Transverse colon (tissue), 4 donors: Measurements from ENCODE around the gene GPR83. TPM values are rescaled to one million over a fixed set of nuclear protein-coding genes. Genes with fewer than 3 reads are reported as not detected.
"Not testable (repeated sequence)": the region's sequence is repeated elsewhere in the genome, so short reads cannot be mapped to it uniquely, and the experiment has no call there.

Source experiments
- DNase-seq: peaks from one replicate; pipeline ENCODE4 v3.0.0-alpha.2; 2019
- H3K27ac ChIP-seq, 4 donors: fragments of 200-600 bp; sonication (generic); 2 replicates each; pipeline ENCODE4 v1.5.1; 2016 to 2018; ENCODE audit warnings: inconsistent platforms in 4 of 4
- H3K27me3 ChIP-seq: fragments of 200-600 bp; sonication (generic); 2 replicates; pipeline ENCODE4 v1.5.1; 2017; ENCODE audit warnings: inconsistent platforms
- H3K36me3 ChIP-seq, 4 donors: fragments of 200-600 bp; sonication (generic); 2 replicates each; pipeline ENCODE4 v1.5.1; 2017 to 2019; ENCODE audit warnings: inconsistent platforms in 4 of 4
- H3K4me1 ChIP-seq, 4 donors: fragments of 200-600 bp; sonication (generic); 2 replicates each; pipeline ENCODE4 v1.5.1; 2017 to 2020; ENCODE audit warnings: inconsistent platforms in 4 of 4
- H3K4me3 ChIP-seq, 4 donors: fragments of 200-600 bp; sonication (generic); 1 replicate in 1 of 4; 2 replicates in 3 of 4; pipeline versions ENCODE4 v1.5.1 to v1.6.1; 2017 to 2019; ENCODE audit warnings: inconsistent platforms in 4 of 4
- H3K9me3 ChIP-seq, 2 donors: fragments of 200-600 bp; sonication (generic); 2 replicates each; pipeline ENCODE4 v1.5.1; 2017 to 2019; ENCODE audit warnings: inconsistent platforms in 2 of 2
- EP300 ChIP-seq: sonication (generic); formaldehyde crosslinking; IDR thresholded peaks from one replicate; pipeline ENCODE4 v1.6.1; 2017; ENCODE audit warnings: antibody characterized with exemption, low read depth
- POLR2A ChIP-seq: fragments of 450-650 bp; IDR thresholded peaks from one replicate; pipeline ENCODE4 v1.6.1; 2016; ENCODE audit warnings: antibody characterized with exemption, mild to moderate bottlenecking, moderate library complexity
- POLR2AphosphoS5 ChIP-seq, 3 donors: sonication (generic); formaldehyde crosslinking; IDR thresholded peaks; one replicate each; pipeline ENCODE4 v1.6.1; 2016; ENCODE audit warnings: antibody characterized with exemption in 3 of 3
- WGBS, 2 donors: methylation state at CpG; one replicate each; pipeline ENCODE4 v1.1.5; 2018; ENCODE audit warnings: low coverage in 1 of 2; 5-methylcytosine and 5-hydroxymethylcytosine counted together
- in situ Hi-C, 4 donors: fragments of 200-750 bp; cut with MboI; loops; one replicate each; pipeline versions ENCODE4 v1.15.0 to v1.15.1; 2017; ENCODE audit warnings: low sequenced_read_pairs in 3 of 4, low pct_ligation_motif_present in 1 of 4, low pct_unique_long_range_greater_than_20kb in 1 of 4
- intact Hi-C: fragments of 100-400 bp; cut with DNase I; formaldehyde crosslinking; loops from one replicate; pipeline ENCODE4 v1.15.1; 2023; ENCODE audit warnings: low total_unique reads
- total RNA-seq, 4 donors: library from RNA; depleted of rRNA; stranded (reverse); fragments of >200 nt; gene quantifications; one replicate each; pipeline ENCODE4 v1.1.0, GENCODE V29; 2016
- TF ChIP-seq, protein P1 (sequence below), 5 experiments: fragments of 200-600 bp in 3 of 5; fragments of 450-650 bp in 2 of 5; sonication (generic) in 3 of 5; IDR thresholded peaks; 1 replicate in 2 of 5; 2 replicates in 3 of 5; pipeline ENCODE4 v1.5.1; 2016 to 2017; ENCODE audit warnings: antibody characterized with exemption in 5 of 5, inconsistent platforms in 3 of 5, mild to moderate bottlenecking in 2 of 5, moderate library complexity in 1 of 5

Gene GPR83
- total RNA-seq, 4 donors from 2014 or later, result 3.8 TPM; not detected in 3

DNA sequence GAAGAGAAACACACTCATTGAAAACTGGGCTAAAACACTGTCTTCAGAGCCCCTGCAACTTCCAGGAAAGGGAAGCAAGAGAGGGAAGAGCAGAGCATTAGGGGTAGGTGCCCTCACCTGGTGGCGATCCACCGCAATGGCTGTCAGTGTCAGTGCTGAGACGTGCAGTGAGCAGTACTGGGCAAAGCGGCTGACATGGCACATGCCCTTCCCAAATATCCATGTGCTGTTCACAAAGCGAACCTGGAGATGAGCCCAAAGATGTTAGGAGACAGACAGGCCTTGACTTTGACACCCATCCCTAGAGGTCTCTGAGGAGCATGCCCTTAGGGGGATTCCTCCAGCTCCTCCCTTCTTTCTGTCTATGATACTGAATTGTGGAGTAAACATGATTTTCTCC lies 4.9 kb downstream of the GPR83 start:
- no peaks in the 10 kb centered on the region for H3K9me3 ChIP-seq
- no peak overlapping the region for H3K4me3 ChIP-seq
- intact Hi-C loops, result no loop called here
- in situ Hi-C loops, result no loop called here
- peaks cover 28% of the 10 kb centered on the region for H3K27me3 ChIP-seq
- no peak overlapping the region for H3K27ac ChIP-seq
- WGBS, 2 donors, result 84% methylated on average over 5 of the region's 5 CpGs; no CpG with 5 or more reads in 1 of the 2 donors
- no peak for DNase-seq
- no peaks in the 10 kb centered on the region for H3K36me3 ChIP-seq
- peaks cover 0 to 3% (median 0%) of the 10 kb centered on the region in 4 donors for H3K4me1 ChIP-seq
- TF ChIP-seq POLR2AphosphoS5 (IDR thresholded peaks at IDR 0.05), result no peak
- no peak for TF ChIP-seq EP300
- TF ChIP-seq, protein P1, sequence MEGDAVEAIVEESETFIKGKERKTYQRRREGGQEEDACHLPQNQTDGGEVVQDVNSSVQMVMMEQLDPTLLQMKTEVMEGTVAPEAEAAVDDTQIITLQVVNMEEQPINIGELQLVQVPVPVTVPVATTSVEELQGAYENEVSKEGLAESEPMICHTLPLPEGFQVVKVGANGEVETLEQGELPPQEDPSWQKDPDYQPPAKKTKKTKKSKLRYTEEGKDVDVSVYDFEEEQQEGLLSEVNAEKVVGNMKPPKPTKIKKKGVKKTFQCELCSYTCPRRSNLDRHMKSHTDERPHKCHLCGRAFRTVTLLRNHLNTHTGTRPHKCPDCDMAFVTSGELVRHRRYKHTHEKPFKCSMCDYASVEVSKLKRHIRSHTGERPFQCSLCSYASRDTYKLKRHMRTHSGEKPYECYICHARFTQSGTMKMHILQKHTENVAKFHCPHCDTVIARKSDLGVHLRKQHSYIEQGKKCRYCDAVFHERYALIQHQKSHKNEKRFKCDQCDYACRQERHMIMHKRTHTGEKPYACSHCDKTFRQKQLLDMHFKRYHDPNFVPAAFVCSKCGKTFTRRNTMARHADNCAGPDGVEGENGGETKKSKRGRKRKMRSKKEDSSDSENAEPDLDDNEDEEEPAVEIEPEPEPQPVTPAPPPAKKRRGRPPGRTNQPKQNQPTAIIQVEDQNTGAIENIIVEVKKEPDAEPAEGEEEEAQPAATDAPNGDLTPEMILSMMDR (IDR thresholded peaks at IDR 0.05), result no peak
- TF ChIP-seq POLR2A, result no peak

DNA sequence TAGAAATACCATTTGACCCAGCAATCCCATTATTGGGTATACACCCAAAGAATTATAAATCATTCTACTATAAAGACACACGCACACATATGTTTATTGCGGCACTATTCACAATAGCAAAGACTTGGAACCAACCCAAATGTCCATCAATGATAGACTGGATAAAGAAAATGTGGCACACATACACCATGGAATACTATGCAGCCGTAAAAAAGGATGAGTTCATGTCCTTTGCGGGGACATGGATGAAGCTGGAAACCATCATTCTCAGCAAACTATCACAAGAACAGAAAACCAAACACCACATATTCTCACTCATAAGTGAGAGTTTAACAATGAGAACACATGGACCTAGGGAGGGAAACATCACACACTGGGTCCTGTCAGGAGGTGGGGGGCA lies 9.3 kb downstream of the GPR83 start:
- H3K4me3 ChIP-seq, intact Hi-C loops, H3K4me1 ChIP-seq, in situ Hi-C loops, DNase-seq, H3K27me3 ChIP-seq, H3K9me3 ChIP-seq, H3K27ac ChIP-seq, H3K36me3 ChIP-seq: not testable (repeated sequence)
- WGBS, 2 donors, result 87 to 96% methylated on average over 3 to 4 of the region's 4 CpGs

DNA sequence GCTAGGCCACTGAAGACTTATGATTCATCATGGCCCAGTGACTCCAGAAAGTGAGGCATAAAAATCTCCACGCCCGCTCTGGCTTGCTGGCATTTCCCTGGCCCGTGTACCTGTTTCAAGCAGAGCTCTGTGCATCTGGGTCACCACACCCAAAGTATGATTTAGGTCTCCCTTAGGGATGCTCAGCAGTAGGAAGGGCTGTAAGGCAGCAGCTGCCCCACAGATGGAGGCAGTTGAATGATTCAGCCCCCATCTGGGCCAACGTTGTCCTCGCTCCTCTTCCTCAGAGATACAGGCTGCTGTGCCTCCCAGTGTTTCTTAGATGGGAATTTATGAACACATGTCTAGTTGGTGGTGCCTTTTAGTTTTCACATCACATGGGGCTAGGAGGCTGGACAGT lies 21.6 kb downstream of the GPR83 start:
- H3K36me3 ChIP-seq, result no peaks in the 10 kb centered on the region
- H3K4me3 ChIP-seq, result no peak overlapping the region
- no peak for DNase-seq
- H3K4me1 ChIP-seq, result no peaks in the 10 kb centered on the region
- H3K27ac ChIP-seq, result no peak overlapping the region
- H3K27me3 ChIP-seq, result no peaks in the 10 kb centered on the region
- no peak for TF ChIP-seq POLR2AphosphoS5 (IDR thresholded peaks at IDR 0.05)
- WGBS, 2 donors, result 81 to 100% methylated on average over 3 to 5 of the region's 5 CpGs
- in situ Hi-C loops, result no loop called here
- intact Hi-C loops, result no loop called here
- H3K9me3 ChIP-seq, result no peaks in the 10 kb centered on the region

DNA sequence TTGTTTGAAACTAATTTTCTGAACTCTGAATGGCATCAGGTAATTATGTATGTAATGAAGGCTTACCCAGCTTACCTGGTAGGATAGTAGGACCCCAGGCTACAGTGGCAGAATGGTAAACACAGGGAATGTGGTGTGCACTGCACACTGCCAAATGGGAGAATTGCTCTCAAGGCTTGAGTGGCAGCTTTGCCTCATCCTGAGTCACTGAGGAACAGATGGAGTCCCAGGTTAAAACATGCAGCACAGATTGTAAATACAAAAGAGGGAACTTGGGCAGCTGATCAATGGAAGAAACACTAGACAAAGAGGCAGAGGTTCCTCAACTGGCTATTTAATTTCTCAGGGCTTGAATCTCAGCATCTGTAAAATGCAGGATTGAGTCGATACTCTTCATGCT lies 24.4 kb downstream of the GPR83 start:
- WGBS, 2 donors, result 71% methylated on average over 1 of the region's 1 CpG; no CpG with 5 or more reads in 1 of the 2 donors
- intact Hi-C loops, result no loop called here
- H3K27ac ChIP-seq, result no peak overlapping the region
- TF ChIP-seq POLR2AphosphoS5 (IDR thresholded peaks at IDR 0.05), result no peak
- no peak for TF ChIP-seq POLR2A
- TF ChIP-seq, protein P1 (IDR thresholded peaks at IDR 0.05), result no peak
- TF ChIP-seq EP300, result no peak
- no peak overlapping the region for H3K4me3 ChIP-seq
- H3K36me3 ChIP-seq, result no peaks in the 10 kb centered on the region
- H3K4me1 ChIP-seq, result no peaks in the 10 kb centered on the region
- no peaks in the 10 kb centered on the region for H3K9me3 ChIP-seq
- in situ Hi-C loops, result no loop called here
- DNase-seq, result no peak
- H3K27me3 ChIP-seq, result no peaks in the 10 kb centered on the region

DNA sequence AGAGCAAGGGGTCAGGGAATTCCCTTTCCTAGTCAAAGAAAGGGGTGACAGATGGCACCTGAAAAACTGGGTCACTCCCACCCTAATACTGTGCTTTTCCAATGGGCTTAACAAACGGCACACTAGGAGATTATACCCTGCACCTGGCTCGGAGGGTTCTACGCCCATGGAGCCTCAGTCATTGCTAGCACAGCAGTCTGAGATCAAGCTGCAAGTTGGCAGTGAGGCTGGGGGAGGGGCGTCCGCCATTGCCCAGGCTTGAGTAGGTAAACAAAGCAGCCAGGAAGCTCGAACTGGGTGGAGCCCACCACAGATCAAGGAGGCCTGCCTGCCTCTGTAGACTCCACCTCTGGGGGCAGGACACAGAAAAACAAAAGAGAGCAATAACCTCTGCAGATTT lies 30.6 kb downstream of the GPR83 start:
- DNase-seq, H3K27me3 ChIP-seq, intact Hi-C loops, H3K4me1 ChIP-seq, H3K27ac ChIP-seq, in situ Hi-C loops, H3K9me3 ChIP-seq, H3K36me3 ChIP-seq, H3K4me3 ChIP-seq: not testable (repeated sequence)
- WGBS, 2 donors, result 34% methylated on average over 6 of the region's 6 CpGs; no CpG with 5 or more reads in 1 of the 2 donors

DNA sequence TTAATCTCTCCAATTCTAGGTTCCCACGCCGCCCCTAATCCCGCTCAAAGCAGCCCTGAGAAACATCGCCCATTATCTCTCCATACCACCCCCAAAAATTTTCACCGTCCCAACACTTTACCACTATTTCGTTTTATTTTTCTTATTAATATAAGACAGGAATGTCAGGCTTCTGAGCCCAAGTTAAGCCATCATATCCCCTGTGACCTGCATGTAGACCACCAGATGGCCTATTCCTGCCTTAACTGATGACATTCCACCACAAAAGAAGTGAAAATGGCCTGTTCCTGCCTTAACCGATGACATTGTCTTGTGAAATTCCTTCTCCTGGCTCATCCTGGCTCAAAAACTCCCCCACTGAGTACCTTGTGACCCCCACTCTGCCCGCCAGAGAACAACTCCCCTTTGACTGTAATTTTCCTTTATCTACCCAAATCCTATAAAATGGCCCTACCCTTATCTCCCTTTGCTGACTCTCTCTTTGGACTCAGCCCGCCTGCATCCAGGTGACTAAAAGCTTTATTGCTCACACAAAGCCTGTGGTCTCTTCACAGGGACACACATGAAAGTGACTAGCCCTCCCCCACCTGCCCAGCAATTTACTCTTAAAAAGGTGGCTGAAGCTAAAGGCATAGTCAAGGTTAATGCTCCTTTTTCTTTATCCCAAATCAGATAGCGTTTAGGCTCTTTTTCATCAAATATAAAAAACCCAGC lies 50.2 kb downstream of the GPR83 start:
- H3K4me3 ChIP-seq, DNase-seq, H3K9me3 ChIP-seq, intact Hi-C loops, H3K27ac ChIP-seq, H3K4me1 ChIP-seq, in situ Hi-C loops, H3K27me3 ChIP-seq, H3K36me3 ChIP-seq: not testable (repeated sequence)
- 73 to 77% methylated on average over 8 to 10 of the region's 10 CpGs for WGBS, 2 donors

DNA sequence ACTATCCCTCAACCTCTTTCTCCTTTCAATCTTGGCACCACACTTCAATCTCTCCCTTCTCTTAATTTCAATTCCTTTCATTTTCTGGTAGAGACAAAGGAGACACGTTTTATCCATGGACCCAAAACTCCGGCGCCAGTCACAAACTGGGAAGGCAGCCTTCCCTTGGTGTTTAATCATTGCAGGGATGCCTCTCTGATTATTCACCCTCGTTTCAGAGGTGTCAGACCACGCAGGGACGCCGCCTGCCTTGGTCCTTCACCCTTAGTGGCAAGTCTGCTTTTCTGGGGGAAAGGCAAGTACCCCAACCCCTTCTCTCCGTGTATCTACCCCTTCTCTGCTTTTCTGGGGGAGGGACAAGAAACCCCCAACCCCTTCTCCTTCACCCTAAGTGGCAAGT lies 54.9 kb downstream of the GPR83 start:
- in situ Hi-C loops, H3K36me3 ChIP-seq, intact Hi-C loops: not testable (repeated sequence)

More for the DNA sequence above, 54.9 kb downstream of the GPR83 start:
- 60 to 79% methylated on average over 2 to 8 of the region's 8 CpGs for WGBS, 2 donors
- not testable (repeated sequence) for H3K9me3 ChIP-seq, H3K27me3 ChIP-seq, H3K4me3 ChIP-seq, H3K4me1 ChIP-seq, H3K27ac ChIP-seq, DNase-seq
